ENCODE results near the gene SPHK1.
A peak's percentile ranks its signal among the peaks of the same experiment; 100 is the strongest.

The SPHK1 gene

GRCh38 chr17:76369379-76369778 lies 15.0 kb upstream of the SPHK1 start:
- DNase-seq (ENCODE audit: extremely low spot score), result no peak
- POLR2A ChIA-PET, result interaction anchor here (1.0 to 1.8 kb wide), 3 partner anchors 12 to 16 kb away, joined by 3 to 6 read pairs (median 5); partner anchors contain the start of genes PRPSAP1 and SPHK1

GRCh38 chr17:76369804-76370203 lies 14.6 kb upstream of the SPHK1 start:
- ChIA-PET POLR2A (interaction anchor here (1.0 to 1.8 kb wide), 2 partner anchors 12 to 15 kb away, joined by 3 to 6 read pairs; partner anchors contain the start of gene SPHK1), CTCF (interaction anchor here (0.6 to 1.7 kb wide), 6 partner anchors 10 to 206 kb away, joined by 3 to 9 read pairs (median 3); partner anchors contain the start of gene SPHK1)
- no peak for DNase-seq (ENCODE audit: extremely low spot score)
- no peak for TF ChIP-seq NFRKB (IDR thresholded peaks at IDR 0.05)
- no peak for TF ChIP-seq CTBP1 (IDR thresholded peaks at IDR 0.05; ENCODE audit: borderline replicate concordance)
- no peak for TF ChIP-seq FOXA1 (IDR thresholded peaks at IDR 0.05)
- TF ChIP-seq SP1 (IDR thresholded peaks at IDR 0.05), result no peak

More at GRCh38 chr17:76369379-76369778, 15.0 kb upstream of the SPHK1 start:
- TF ChIP-seq BHLHE40 (IDR thresholded peaks at IDR 0.05; ENCODE audit: borderline replicate concordance) (no peak), L3MBTL2 (conservative IDR thresholded peaks at IDR 0.05) (no peak), TARDBP (IDR thresholded peaks at IDR 0.05) (no peak), SP1 (IDR thresholded peaks at IDR 0.05) (no peak), SUZ12 (IDR thresholded peaks at IDR 0.05) (no peak), FOXK2 (IDR thresholded peaks at IDR 0.05) (no peak), NFRKB (IDR thresholded peaks at IDR 0.05) (no peak), LEF1 (IDR thresholded peaks at IDR 0.05; ENCODE audit: borderline replicate concordance) (no peak), HDGF (IDR thresholded peaks at IDR 0.05; ENCODE audit: borderline replicate concordance) (no peak), ELF4 (IDR thresholded peaks at IDR 0.05) (no peak), FOXA1 (IDR thresholded peaks at IDR 0.05) (no peak), CTBP1 (IDR thresholded peaks at IDR 0.05; ENCODE audit: borderline replicate concordance) (no peak), ZNF384 (IDR thresholded peaks at IDR 0.05) (no peak), PKNOX1 (IDR thresholded peaks at IDR 0.05) (no peak)
- CTCF ChIA-PET, result interaction anchor here (1.7 kb wide), 1 partner anchor 16 kb away, joined by 7 read pairs; the partner anchor contains the start of gene SPHK1

- ChIA-PET POLR2A (interaction anchor here (1.8 kb wide), 1 partner anchor 14 kb away, joined by 6 read pairs; the partner anchor contains the start of gene SPHK1), CTCF (interaction anchor here (0.6 to 1.7 kb wide), 7 partner anchors 9 to 206 kb away, joined by 3 to 9 read pairs (median 3); partner anchors contain the start of gene SPHK1)
- TF ChIP-seq ZNF384 (IDR thresholded peaks at IDR 0.05) (no peak), LEF1 (IDR thresholded peaks at IDR 0.05; ENCODE audit: borderline replicate concordance) (no peak), CTBP1 (IDR thresholded peaks at IDR 0.05; ENCODE audit: borderline replicate concordance) (no peak), L3MBTL2 (conservative IDR thresholded peaks at IDR 0.05) (no peak), ELF4 (IDR thresholded peaks at IDR 0.05) (no peak), FOXK2 (IDR thresholded peaks at IDR 0.05) (no peak), ARNT (IDR thresholded peaks at IDR 0.05) (no peak), FOXM1 (IDR thresholded peaks at IDR 0.05; ENCODE audit: borderline replicate concordance) (no peak), HDGF (IDR thresholded peaks at IDR 0.05; ENCODE audit: borderline replicate concordance) (no peak), PKNOX1 (IDR thresholded peaks at IDR 0.05) (no peak)
- DNase-seq (ENCODE audit: extremely low spot score), result no peak
Observed at GRCh38 chr17:76370261-76370993, 14.0 kb upstream of the SPHK1 start.

GRCh38 chr17:76371656-76372628 lies 12.5 kb upstream of the SPHK1 start:
- DNase-seq (ENCODE audit: extremely low spot score), result no peak
- TF ChIP-seq CTBP1 (IDR thresholded peaks at IDR 0.05; ENCODE audit: borderline replicate concordance) (no peak), FOXM1 (IDR thresholded peaks at IDR 0.05; ENCODE audit: borderline replicate concordance) (no peak), ARNT (IDR thresholded peaks at IDR 0.05) (no peak), ZNF384 (IDR thresholded peaks at IDR 0.05) (peak; percentile 13; the same call in 1 of the 2 replicates), FOXA1 (IDR thresholded peaks at IDR 0.05) (no peak)
- CTCF ChIA-PET, result interaction anchor here (0.7 to 1.0 kb wide), 2 partner anchors 26 to 49 kb away, joined by 4 to 6 read pairs; no protein-coding TSS in a partner anchor
- POLR2A ChIA-PET, result interaction anchor here (0.7 kb wide), 1 partner anchor 13 kb away, joined by 3 read pairs; the partner anchor contains the start of gene SPHK1

- ChIA-PET POLR2A (interaction anchor here (1.3 kb wide), 1 partner anchor 21 kb away, joined by 3 read pairs; no protein-coding TSS in a partner anchor), CTCF (interaction anchor here (0.9 to 1.0 kb wide), 3 partner anchors 9 to 12 kb away, joined by 3 to 5 read pairs (median 4); no protein-coding TSS in a partner anchor)
- TF ChIP-seq ELF4 (IDR thresholded peaks at IDR 0.05) (no peak), NFRKB (IDR thresholded peaks at IDR 0.05) (no peak), PKNOX1 (IDR thresholded peaks at IDR 0.05) (no peak), CTBP1 (IDR thresholded peaks at IDR 0.05; ENCODE audit: borderline replicate concordance) (no peak), FOXK2 (IDR thresholded peaks at IDR 0.05) (no peak), L3MBTL2 (conservative IDR thresholded peaks at IDR 0.05) (no peak)
- no peak for DNase-seq (ENCODE audit: extremely low spot score)
Observed at GRCh38 chr17:76376318-76377133, 7.9 kb upstream of the SPHK1 start.
